SU-DHL-6 (cell line): ENCODE measurements around the gene MYO1G.

ENCODE experiments used
- CTCF ChIP-seq: fragments of 200-600 bp; sonication (generic); IDR thresholded peaks from one replicate; pipeline ENCODE4 v1.5.1; 2017; ENCODE audit warnings: antibody characterized with exemption, mild to moderate bottlenecking, low read length, moderate library complexity; ENCODE audit not compliant: insufficient read depth, poor library complexity, severe bottlenecking
- EZH2phosphoT487 ChIP-seq: fragments of 200-600 bp; sonication (generic), shearing (Covaris generic); conservative IDR thresholded peaks from 2 replicates; pipeline ENCODE4 v1.6.1; 2018; ENCODE audit warnings: mild to moderate bottlenecking, antibody characterized with exemption, low read length, moderate library complexity, mixed read lengths

- TF ChIP-seq CTCF, result no peak
- no peak for TF ChIP-seq EZH2phosphoT487
These were observed 12.7 kb downstream of the MYO1G start for GRCh38 chr7:44965937-44966730.
